ENCODE data around the gene STAG2.

GRCh38 chrX:124015721-124016120, 54.2 kb downstream of the STAG2 start:
- TF ChIP-seq CTCF (IDR thresholded peaks at IDR 0.05) (no peak), POLR2A (IDR thresholded peaks at IDR 0.05) (no peak)

All from esophagus squamous epithelium (tissue), 4 donors.